WTC11 (cell line): ENCODE data around the gene ING5. TPM values are rescaled to one million over a fixed set of nuclear protein-coding genes. Genes with fewer than 3 reads are reported as not detected.
"Not testable (repeated sequence)": the region's sequence is repeated elsewhere in the genome, so short reads cannot be mapped to it uniquely, and the experiment has no call there.

Experiments used
- ATAC-seq: fragments of 200-7000 bp; cut with Tn5 transposase; 2 replicates; pipeline ENCODE4 v1.10.0; 2021; ENCODE audit warnings: mild to moderate bottlenecking, moderate library complexity
- CTCF ChIA-PET: fragments of 300-600 bp; sonication (Branson Sonifier 250); formaldehyde crosslinking; loops from one replicate; lab custom pipeline; 2021; ENCODE audit warnings: antibody characterized with exemption; lab: Charles Lee
- POLR2A ChIA-PET: fragments of 350-600 bp; sonication (Branson Sonifier 250); formaldehyde crosslinking; loops from one replicate; lab custom pipeline; 2021; ENCODE audit warnings: antibody characterized with exemption; lab: Charles Lee
- DNase-seq: peaks from one replicate; pipeline ENCODE4 v3.0.0; 2021; ENCODE audit warnings: low spot score
- H3K27ac Mint-ChIP-seq: 2 replicates; pipeline ENCODE4 v1.8.0; 2021; ENCODE audit warnings: mixed read lengths
- H3K27me3 Mint-ChIP-seq: 2 replicates; pipeline ENCODE4 v1.8.0; 2021; ENCODE audit warnings: low read depth, mild to moderate bottlenecking, moderate library complexity, mixed read lengths
- H3K36me3 Mint-ChIP-seq: 2 replicates; pipeline ENCODE4 v1.8.0; 2021; ENCODE audit warnings: mixed read lengths
- H3K4me1 Mint-ChIP-seq: 2 replicates; pipeline ENCODE4 v1.8.0; 2022; ENCODE audit warnings: mixed read lengths
- H3K4me3 Mint-ChIP-seq: 2 replicates; pipeline ENCODE4 v1.8.0; 2021; ENCODE audit warnings: mild to moderate bottlenecking, moderate library complexity, mixed read lengths
- H3K9me3 Mint-ChIP-seq: 2 replicates; pipeline ENCODE4 v1.8.0; 2021; ENCODE audit warnings: mixed read lengths
- EMX1 ChIP-seq: fragments of 250-450 bp; sonication (Bioruptor Pico); IDR thresholded peaks from 2 replicates; pipeline ENCODE4 v1.8.0; 2021; ENCODE audit warnings: mild to moderate bottlenecking
- ETV6 ChIP-seq: sonication (generic); formaldehyde crosslinking; IDR thresholded peaks from 2 replicates; pipeline ENCODE4 v1.8.1; 2022; ENCODE audit warnings: mild to moderate bottlenecking, missing genetic modification reagents
- FOXK1 ChIP-seq: sonication (generic); formaldehyde crosslinking; IDR thresholded peaks from 2 replicates; pipeline ENCODE4 v1.8.0; 2022; ENCODE audit warnings: mild to moderate bottlenecking, moderate library complexity, missing genetic modification reagents
- FOXP1 ChIP-seq: sonication (generic); formaldehyde crosslinking; IDR thresholded peaks from 2 replicates; pipeline ENCODE4 v1.8.0; 2022; ENCODE audit warnings: missing genetic modification reagents, mild to moderate bottlenecking, moderate library complexity, borderline replicate concordance
- GABPB1 ChIP-seq: sonication (generic); formaldehyde crosslinking; IDR thresholded peaks from 2 replicates; pipeline ENCODE4 v1.8.1; 2023; ENCODE audit warnings: mild to moderate bottlenecking, missing genetic modification reagents
- GRHL2 ChIP-seq: fragments of 250-450 bp; sonication (Bioruptor Pico); IDR thresholded peaks from 2 replicates; pipeline ENCODE4 v1.8.0; 2022; ENCODE audit warnings: mild to moderate bottlenecking, moderate library complexity; ENCODE audit not compliant: insufficient replicate concordance, severe bottlenecking
- HMGA2 ChIP-seq: fragments of 250-450 bp; sonication (Bioruptor Pico); IDR thresholded peaks from 2 replicates; pipeline ENCODE4 v1.4.0; 2021; ENCODE audit warnings: mild to moderate bottlenecking, moderate library complexity
- IRF2 ChIP-seq: sonication (generic); formaldehyde crosslinking; IDR thresholded peaks from 2 replicates; pipeline ENCODE4 v1.8.0; 2022; ENCODE audit warnings: low read depth, missing genetic modification reagents, borderline replicate concordance
- JUN ChIP-seq: sonication (generic); formaldehyde crosslinking; IDR thresholded peaks from 2 replicates; pipeline ENCODE4 v1.8.0; 2023; ENCODE audit warnings: mild to moderate bottlenecking, missing genetic modification reagents
- NFE2L1 ChIP-seq: sonication (generic); formaldehyde crosslinking; IDR thresholded peaks from 2 replicates; pipeline ENCODE4 v1.8.1; 2023; ENCODE audit warnings: missing genetic modification reagents
- NR2C2 ChIP-seq: sonication (generic); formaldehyde crosslinking; IDR thresholded peaks from 2 replicates; pipeline ENCODE4 v1.8.0; 2022; ENCODE audit warnings: mild to moderate bottlenecking, missing genetic modification reagents
- OVOL2 ChIP-seq: fragments of 250-450 bp; sonication (Bioruptor Pico); IDR thresholded peaks from 2 replicates; pipeline ENCODE4 v1.9.0; 2021; ENCODE audit warnings: mild to moderate bottlenecking, borderline replicate concordance
- SP1 ChIP-seq: sonication (generic); formaldehyde crosslinking; conservative IDR thresholded peaks from 2 replicates; pipeline ENCODE4 v1.8.1; 2022; ENCODE audit warnings: missing genetic modification reagents
- TP53 ChIP-seq: sonication (generic); formaldehyde crosslinking; IDR thresholded peaks from 2 replicates; pipeline ENCODE4 v1.8.1; 2023; ENCODE audit warnings: mild to moderate bottlenecking, missing genetic modification reagents
- ZNF121 ChIP-seq: sonication (generic); formaldehyde crosslinking; IDR thresholded peaks from 2 replicates; pipeline ENCODE4 v1.8.0; 2023; ENCODE audit warnings: missing genetic modification reagents
- ZNF423 ChIP-seq: fragments of 250-450 bp; sonication (Bioruptor Pico); IDR thresholded peaks from 2 replicates; pipeline ENCODE4 v2.1.2; 2022; ENCODE audit warnings: mild to moderate bottlenecking, moderate library complexity
- ZNF671 ChIP-seq: fragments of 250-450 bp; sonication (Bioruptor Pico); IDR thresholded peaks from 2 replicates; pipeline ENCODE4 v1.8.0; 2021; ENCODE audit warnings: mild to moderate bottlenecking
- total RNA-seq: library from RNA; stranded (reverse); gene quantifications from 3 replicates; pipeline ENCODE4 v1.2.3, GENCODE V29; 2021
- TF ChIP-seq, protein P1 (sequence below): sonication (generic); formaldehyde crosslinking; IDR thresholded peaks from 2 replicates; pipeline ENCODE4 v1.8.0; 2022; ENCODE audit warnings: missing genetic modification reagents
- TF ChIP-seq, protein P2 (sequence below): sonication (generic); formaldehyde crosslinking; IDR thresholded peaks from 2 replicates; pipeline ENCODE4 v1.8.1; 2023; ENCODE audit warnings: mild to moderate bottlenecking, missing genetic modification reagents, moderate library complexity
- TF ChIP-seq, protein P3 (sequence below): sonication (generic); formaldehyde crosslinking; IDR thresholded peaks from 2 replicates; pipeline ENCODE4 v1.8.1; 2023; ENCODE audit warnings: mild to moderate bottlenecking, missing genetic modification reagents
- TF ChIP-seq, protein P4 (sequence below): sonication (generic); formaldehyde crosslinking; IDR thresholded peaks from 2 replicates; pipeline ENCODE4 v1.8.0; 2023; ENCODE audit warnings: missing genetic modification reagents, mild to moderate bottlenecking, borderline replicate concordance
- TF ChIP-seq, protein P5 (sequence below): fragments of 250-450 bp; sonication (Bioruptor Pico); IDR thresholded peaks from 2 replicates; pipeline ENCODE4 v1.9.0; 2021; ENCODE audit warnings: mild to moderate bottlenecking

Gene ING5
- total RNA-seq, 1 experiment from 2014 or later = 43.1 TPM

DNA sequence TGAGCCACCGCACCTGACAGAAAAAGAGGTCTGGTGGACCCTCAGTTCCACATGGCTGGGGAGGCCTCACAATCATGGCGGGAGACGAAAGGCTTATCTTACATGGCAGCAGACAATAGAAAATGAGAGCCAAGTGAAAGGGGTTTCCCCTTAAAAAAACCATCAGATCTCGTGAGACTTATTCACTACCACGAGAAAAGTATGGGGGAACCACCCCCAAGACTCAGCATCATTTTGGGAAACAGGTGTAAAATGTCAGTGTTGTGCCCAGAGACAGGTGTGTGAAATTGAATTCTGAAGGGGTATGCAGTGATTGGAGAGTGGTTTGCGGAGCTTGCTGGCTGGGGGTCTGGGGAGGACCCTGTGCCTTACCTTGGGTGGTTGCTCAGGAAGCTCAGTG lies 28.0 kb downstream of the ING5 start (continued):
- TF ChIP-seq, protein P1, sequence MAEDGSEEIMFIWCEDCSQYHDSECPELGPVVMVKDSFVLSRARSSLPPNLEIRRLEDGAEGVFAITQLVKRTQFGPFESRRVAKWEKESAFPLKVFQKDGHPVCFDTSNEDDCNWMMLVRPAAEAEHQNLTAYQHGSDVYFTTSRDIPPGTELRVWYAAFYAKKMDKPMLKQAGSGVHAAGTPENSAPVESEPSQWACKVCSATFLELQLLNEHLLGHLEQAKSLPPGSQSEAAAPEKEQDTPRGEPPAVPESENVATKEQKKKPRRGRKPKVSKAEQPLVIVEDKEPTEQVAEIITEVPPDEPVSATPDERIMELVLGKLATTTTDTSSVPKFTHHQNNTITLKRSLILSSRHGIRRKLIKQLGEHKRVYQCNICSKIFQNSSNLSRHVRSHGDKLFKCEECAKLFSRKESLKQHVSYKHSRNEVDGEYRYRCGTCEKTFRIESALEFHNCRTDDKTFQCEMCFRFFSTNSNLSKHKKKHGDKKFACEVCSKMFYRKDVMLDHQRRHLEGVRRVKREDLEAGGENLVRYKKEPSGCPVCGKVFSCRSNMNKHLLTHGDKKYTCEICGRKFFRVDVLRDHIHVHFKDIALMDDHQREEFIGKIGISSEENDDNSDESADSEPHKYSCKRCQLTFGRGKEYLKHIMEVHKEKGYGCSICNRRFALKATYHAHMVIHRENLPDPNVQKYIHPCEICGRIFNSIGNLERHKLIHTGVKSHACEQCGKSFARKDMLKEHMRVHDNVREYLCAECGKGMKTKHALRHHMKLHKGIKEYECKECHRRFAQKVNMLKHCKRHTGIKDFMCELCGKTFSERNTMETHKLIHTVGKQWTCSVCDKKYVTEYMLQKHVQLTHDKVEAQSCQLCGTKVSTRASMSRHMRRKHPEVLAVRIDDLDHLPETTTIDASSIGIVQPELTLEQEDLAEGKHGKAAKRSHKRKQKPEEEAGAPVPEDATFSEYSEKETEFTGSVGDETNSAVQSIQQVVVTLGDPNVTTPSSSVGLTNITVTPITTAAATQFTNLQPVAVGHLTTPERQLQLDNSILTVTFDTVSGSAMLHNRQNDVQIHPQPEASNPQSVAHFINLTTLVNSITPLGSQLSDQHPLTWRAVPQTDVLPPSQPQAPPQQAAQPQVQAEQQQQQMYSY (CRISPR knock-in tag) = no peak
- TF ChIP-seq GRHL2 (CRISPR knock-in tag) (no peak), OVOL2 (no peak)
- TF ChIP-seq, protein P2, sequence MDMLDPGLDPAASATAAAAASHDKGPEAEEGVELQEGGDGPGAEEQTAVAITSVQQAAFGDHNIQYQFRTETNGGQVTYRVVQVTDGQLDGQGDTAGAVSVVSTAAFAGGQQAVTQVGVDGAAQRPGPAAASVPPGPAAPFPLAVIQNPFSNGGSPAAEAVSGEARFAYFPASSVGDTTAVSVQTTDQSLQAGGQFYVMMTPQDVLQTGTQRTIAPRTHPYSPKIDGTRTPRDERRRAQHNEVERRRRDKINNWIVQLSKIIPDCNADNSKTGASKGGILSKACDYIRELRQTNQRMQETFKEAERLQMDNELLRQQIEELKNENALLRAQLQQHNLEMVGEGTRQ (CRISPR knock-in tag) = no peak
- TF ChIP-seq, all 79 proteins: peak for 0

DNA sequence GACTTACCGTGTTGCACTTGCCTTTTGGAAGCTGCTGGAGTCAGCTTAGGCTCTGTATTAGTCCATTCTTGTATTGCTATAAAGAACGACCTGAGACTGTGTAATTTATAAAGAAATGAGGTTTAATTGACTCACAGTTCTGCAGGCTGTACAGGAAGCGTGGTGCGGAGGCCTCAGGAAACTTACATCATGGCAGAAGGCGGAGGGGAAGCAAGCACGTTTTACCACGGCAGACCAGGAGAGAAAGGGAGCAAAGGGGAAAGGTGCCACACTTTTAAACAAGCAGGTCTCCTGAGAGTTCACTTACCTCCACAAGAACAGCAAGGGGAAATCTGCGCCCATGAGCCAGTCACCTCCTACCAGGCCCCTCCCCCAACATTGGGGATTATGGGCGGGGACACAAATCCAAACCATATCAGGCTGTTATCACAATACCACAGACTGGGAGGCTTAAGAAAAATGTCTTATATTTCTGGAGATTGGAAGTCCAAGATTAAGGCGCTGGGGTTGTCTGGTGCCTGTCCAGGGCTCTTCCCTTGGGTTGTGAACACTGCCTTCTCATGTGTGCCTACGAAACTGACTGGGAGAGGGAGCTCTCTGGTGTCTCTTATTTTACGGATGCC lies 28.9 kb downstream of the ING5 start:
- TF ChIP-seq, protein P3, sequence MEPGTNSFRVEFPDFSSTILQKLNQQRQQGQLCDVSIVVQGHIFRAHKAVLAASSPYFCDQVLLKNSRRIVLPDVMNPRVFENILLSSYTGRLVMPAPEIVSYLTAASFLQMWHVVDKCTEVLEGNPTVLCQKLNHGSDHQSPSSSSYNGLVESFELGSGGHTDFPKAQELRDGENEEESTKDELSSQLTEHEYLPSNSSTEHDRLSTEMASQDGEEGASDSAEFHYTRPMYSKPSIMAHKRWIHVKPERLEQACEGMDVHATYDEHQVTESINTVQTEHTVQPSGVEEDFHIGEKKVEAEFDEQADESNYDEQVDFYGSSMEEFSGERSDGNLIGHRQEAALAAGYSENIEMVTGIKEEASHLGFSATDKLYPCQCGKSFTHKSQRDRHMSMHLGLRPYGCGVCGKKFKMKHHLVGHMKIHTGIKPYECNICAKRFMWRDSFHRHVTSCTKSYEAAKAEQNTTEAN (CRISPR knock-in tag) = no peak
- TF ChIP-seq ZNF121 (CRISPR knock-in tag) = no peak
- TF ChIP-seq SP1 = no peak
- TF ChIP-seq EMX1 (CRISPR knock-in tag) = no peak
- TF ChIP-seq, protein P2 (CRISPR knock-in tag) = no peak
- TF ChIP-seq NR2C2 = no peak
- no peak for TF ChIP-seq ETV6 (CRISPR knock-in tag)
- TF ChIP-seq FOXK1 (CRISPR knock-in tag) = no peak
- TF ChIP-seq NFE2L1 = no peak
- TF ChIP-seq, protein P4, sequence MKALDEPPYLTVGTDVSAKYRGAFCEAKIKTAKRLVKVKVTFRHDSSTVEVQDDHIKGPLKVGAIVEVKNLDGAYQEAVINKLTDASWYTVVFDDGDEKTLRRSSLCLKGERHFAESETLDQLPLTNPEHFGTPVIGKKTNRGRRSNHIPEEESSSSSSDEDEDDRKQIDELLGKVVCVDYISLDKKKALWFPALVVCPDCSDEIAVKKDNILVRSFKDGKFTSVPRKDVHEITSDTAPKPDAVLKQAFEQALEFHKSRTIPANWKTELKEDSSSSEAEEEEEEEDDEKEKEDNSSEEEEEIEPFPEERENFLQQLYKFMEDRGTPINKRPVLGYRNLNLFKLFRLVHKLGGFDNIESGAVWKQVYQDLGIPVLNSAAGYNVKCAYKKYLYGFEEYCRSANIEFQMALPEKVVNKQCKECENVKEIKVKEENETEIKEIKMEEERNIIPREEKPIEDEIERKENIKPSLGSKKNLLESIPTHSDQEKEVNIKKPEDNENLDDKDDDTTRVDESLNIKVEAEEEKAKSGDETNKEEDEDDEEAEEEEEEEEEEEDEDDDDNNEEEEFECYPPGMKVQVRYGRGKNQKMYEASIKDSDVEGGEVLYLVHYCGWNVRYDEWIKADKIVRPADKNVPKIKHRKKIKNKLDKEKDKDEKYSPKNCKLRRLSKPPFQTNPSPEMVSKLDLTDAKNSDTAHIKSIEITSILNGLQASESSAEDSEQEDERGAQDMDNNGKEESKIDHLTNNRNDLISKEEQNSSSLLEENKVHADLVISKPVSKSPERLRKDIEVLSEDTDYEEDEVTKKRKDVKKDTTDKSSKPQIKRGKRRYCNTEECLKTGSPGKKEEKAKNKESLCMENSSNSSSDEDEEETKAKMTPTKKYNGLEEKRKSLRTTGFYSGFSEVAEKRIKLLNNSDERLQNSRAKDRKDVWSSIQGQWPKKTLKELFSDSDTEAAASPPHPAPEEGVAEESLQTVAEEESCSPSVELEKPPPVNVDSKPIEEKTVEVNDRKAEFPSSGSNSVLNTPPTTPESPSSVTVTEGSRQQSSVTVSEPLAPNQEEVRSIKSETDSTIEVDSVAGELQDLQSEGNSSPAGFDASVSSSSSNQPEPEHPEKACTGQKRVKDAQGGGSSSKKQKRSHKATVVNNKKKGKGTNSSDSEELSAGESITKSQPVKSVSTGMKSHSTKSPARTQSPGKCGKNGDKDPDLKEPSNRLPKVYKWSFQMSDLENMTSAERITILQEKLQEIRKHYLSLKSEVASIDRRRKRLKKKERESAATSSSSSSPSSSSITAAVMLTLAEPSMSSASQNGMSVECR (CRISPR knock-in tag) = no peak
- no peak for TF ChIP-seq ZNF671 (CRISPR knock-in tag)
- TF ChIP-seq GABPB1 (CRISPR knock-in tag) = no peak
- no peak for TF ChIP-seq IRF2
- TF ChIP-seq, protein P5, sequence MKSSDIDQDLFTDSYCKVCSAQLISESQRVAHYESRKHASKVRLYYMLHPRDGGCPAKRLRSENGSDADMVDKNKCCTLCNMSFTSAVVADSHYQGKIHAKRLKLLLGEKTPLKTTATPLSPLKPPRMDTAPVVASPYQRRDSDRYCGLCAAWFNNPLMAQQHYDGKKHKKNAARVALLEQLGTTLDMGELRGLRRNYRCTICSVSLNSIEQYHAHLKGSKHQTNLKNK (CRISPR knock-in tag) = no peak
- no peak for TF ChIP-seq HMGA2 (CRISPR knock-in tag)
- no peak for TF ChIP-seq TP53 (CRISPR knock-in tag)
- no peak for TF ChIP-seq FOXP1 (CRISPR knock-in tag)
- TF ChIP-seq ZNF423 = no peak
- TF ChIP-seq JUN (CRISPR knock-in tag) = no peak
- Mint-ChIP-seq H3K27ac (no peak overlapping the region), H3K27me3 (peaks cover 14% of the 10 kb centered on the region), H3K9me3 (peaks cover 6% of the 10 kb centered on the region; the same call in 1 of the 2 replicates), H3K4me1 (no peaks in the 10 kb centered on the region), H3K36me3 (peaks cover 10% of the 10 kb centered on the region), H3K4me3 (no peak overlapping the region)
- DNase-seq = no peak
- ChIA-PET CTCF (interaction anchor here (1.1 to 2.5 kb wide), 3 partner anchors 28 to 71 kb away, joined by 3 to 9 read pairs (median 3); partner anchors contain the start of gene ING5), POLR2A (no interaction called here)
- ATAC-seq = no peak

DNA sequence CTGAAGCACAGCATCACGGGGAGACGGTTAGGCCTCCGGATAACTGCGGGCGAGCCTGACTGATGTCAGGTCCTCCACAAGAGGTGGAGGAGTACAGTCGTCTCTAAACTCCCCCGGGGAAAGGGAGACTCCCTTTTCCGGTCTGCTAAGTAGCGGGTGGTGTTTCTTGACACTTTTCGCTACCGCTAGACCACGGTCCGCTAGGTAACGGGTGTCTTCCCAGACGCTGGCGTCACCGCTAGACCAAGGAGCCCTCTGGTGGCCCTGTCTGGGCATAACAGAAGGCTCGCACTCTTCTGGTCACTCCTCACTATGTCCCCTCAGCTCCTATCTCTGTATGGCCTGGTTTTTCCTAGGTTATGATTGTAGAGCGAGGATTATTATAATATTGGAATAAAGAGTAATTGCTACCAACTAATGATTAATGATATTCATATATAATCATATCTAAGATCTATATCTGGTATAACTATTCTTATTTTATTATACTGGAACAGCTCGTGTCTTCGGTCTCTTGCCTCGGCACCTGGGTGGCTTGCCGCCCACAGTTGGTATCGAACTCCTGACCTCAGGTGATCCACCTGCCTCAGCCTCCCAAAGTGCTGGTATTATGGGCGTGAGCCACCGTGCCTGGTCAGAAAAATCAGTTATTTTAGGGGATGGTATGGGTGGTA lies 30.8 kb downstream of the ING5 start:
- H3K4me3 Mint-ChIP-seq, H3K36me3 Mint-ChIP-seq, POLR2A ChIA-PET, H3K4me1 Mint-ChIP-seq, ATAC-seq, H3K9me3 Mint-ChIP-seq, H3K27ac Mint-ChIP-seq: not testable (repeated sequence)
- peaks cover 14% of the 10 kb centered on the region for H3K27me3 Mint-ChIP-seq
- CTCF ChIA-PET = interaction anchor here (1.7 to 2.8 kb wide), 3 partner anchors 8 to 146 kb away, joined by 9 to 13 read pairs (median 11); partner anchors contain the start of gene ING5
- peak; percentile 68 for DNase-seq
